Measurements from ENCODE around the gene PTH1R.

Gene PTH1R

GRCh38 chr3:46946856-46947545 lies 69.5 kb downstream of the PTH1R start:
- DNase-seq (ENCODE audit: low read depth, low spot score): no peak

GRCh38 chr3:46947546-46947901 lies 70.0 kb downstream of the PTH1R start:
- DNase-seq (ENCODE audit: low read depth, low spot score): no peak

DNA sequence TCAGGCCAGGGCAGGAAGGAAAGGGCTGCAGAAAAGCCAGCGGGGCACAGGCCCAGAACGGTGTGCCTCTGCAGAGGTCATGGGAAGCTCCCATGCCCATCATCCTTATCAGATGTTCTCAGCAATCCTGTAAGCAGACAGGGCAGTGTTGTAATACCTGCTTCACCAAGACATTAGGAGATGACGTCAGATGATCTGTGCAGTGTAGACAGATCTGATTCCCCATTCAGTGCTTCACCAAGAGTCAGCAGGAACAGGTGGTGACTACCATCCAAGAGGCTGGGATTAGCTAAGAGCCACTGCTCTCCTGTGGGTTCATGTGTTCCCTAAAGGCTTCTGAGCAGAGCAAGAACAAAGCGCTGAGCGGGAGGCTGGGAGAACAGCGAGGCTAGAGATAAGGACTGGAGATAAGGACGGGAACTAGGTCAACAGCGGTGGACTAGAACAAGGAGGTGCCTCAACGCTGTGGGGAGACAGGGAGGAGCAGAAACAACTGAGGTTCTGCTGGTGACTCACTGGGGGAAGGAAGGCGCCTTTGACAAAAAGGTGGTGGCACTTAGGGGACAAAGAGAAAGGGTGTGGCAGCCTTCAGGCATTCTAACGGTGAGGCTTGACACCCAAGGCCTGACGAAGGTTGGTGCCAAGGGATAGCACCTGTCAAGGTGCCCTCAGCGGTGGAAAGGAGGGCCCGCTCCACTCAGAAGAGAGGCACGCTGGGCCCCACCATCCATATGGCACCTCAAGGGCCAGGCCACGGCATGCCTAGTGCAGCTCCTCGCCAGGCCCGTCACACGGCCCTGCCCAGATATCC lies 70.7 kb downstream of the PTH1R start:
- no peak for DNase-seq (ENCODE audit: low read depth, low spot score)

DNA sequence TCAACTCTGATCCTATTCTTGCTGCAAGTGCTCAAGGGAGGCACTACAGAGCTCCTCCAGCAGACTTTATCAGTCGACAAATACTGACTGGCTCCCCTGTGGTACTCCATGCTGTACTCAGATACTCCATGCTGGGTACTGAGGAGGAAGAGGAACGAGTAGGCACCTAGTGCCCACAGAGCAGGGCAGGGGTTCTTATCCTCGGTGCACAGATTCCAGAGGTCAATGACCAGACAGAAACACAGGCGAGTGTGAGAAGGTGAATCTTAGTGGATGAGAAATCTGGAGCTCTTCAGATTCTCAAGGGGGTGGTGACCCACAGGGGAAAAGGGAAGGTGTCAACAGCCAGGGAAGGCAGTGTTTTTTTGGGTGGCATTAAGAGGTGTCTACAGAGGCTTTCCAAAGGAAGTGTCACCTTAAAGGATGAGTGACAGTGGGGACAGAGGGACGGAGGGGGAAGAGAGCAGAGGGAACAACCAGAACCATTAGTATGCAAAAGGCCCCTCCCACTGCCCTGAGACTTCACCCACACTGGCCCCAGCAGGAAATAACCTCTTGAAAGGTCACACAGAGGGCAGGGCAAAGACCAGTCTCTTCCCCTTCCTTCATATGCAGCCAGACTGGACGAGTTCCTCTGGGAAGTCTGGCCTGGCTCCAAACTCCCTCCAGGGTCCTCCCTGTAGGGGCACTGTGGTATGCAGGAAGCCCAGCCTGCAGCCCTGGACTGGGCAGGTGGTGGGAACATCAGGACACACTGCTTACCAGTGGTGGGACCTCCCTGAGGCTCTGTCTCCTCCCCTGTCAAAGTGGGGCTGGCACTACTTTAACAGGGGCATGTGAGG lies 71.5 kb downstream of the PTH1R start:
- no peak for DNase-seq (ENCODE audit: low read depth, low spot score)

- no peak for DNase-seq (ENCODE audit: low read depth, low spot score)
Observed at GRCh38 chr3:46950177-46950576, 72.7 kb downstream of the PTH1R start.

- DNase-seq (ENCODE audit: low read depth, low spot score): no peak
Observed at GRCh38 chr3:46950650-46951241, 73.2 kb downstream of the PTH1R start.

GRCh38 chr3:46952813-46953212 lies 75.3 kb downstream of the PTH1R start:
- DNase-seq (ENCODE audit: low read depth, low spot score): no peak

All from smooth muscle cell of the brain vasculature (primary cell).